ENCODE data around the gene KLK14. TPM values are rescaled to one million over a fixed set of nuclear protein-coding genes. Genes with fewer than 3 reads are reported as not detected.

Gene KLK14
- total RNA-seq, 5 donors from 2014 or later (not counting 1 experiment from before 2014, with no cell fraction given): 0.42 to 0.78 (median 0.70) TPM

- no peaks in the 10 kb centered on the region for H3K36me3 ChIP-seq (ENCODE audit: control insufficient read depth in 2 of 2, extremely low read depth in 1 of 2, insufficient read depth in 1 of 2, low read length in 1 of 2)
- DNase-seq (no peak), ATAC-seq (replicated peaks in 1 of 4) (no peak)
- no peaks in the 10 kb centered on the region for H3K27me3 ChIP-seq (replicated peaks in 1 of 2; ENCODE audit: control insufficient read depth in 2 of 2, extremely low read depth in 1 of 2, insufficient read depth in 2 of 2, low read length in 1 of 2)
- CTCF ChIA-PET: interaction anchor here in 1 of 2 donors (1.1 kb wide), 1 partner anchor 14 kb away, joined by 4 read pairs; no protein-coding TSS in a partner anchor
- H3K27me3 Mint-ChIP-seq: peaks cover 0 to 3% of the 10 kb centered on the region in 2 donors
- H3K9me3 Mint-ChIP-seq: no peaks in the 10 kb centered on the region
- H3K4me3 Mint-ChIP-seq: peak overlapping the region in 1 of 3 donors; percentile 77
- H3K4me3 ChIP-seq (ENCODE audit: control insufficient read depth in 1 of 2, extremely low read depth in 1 of 2, low read length in 1 of 2): no peak overlapping the region
- peak overlapping the region; percentile 75 to 97 for H3K27ac Mint-ChIP-seq
- no peak overlapping the region for H3K27ac ChIP-seq (ENCODE audit: low read length)
- no peaks in the 10 kb centered on the region for H3K9me3 ChIP-seq
- no peaks in the 10 kb centered on the region for H3K36me3 Mint-ChIP-seq
- peaks cover 74 to 75% (median 75%) of the 10 kb centered on the region in 3 donors for H3K4me1 Mint-ChIP-seq
- H3K4me1 ChIP-seq (ENCODE audit: control insufficient read depth in 1 of 2, extremely low read depth in 1 of 2, insufficient read depth in 2 of 2, low read length in 2 of 2): peaks cover 28 to 77% of the 10 kb centered on the region in 2 experiments
- POLR2A ChIA-PET: no interaction called here
- WGBS (ENCODE audit: insufficient coverage): 93% methylated on average over 3 of the region's 8 CpGs
Measured at GRCh38 chr19:51121257-51121656, 38.6 kb upstream of the KLK14 start.

GRCh38 chr19:51120160-51120559 lies 37.5 kb upstream of the KLK14 start:
- Mint-ChIP-seq H3K4me1 (peaks cover 75 to 78% (median 77%) of the 10 kb centered on the region in 3 donors), H3K4me3 (no peak overlapping the region), H3K9me3 (no peaks in the 10 kb centered on the region), H3K27ac (peak overlapping the region; percentile 67 to 69), H3K36me3 (no peaks in the 10 kb centered on the region), H3K27me3 (peaks cover 0 to 7% of the 10 kb centered on the region in 2 donors)
- Histone ChIP-seq H3K27ac (ENCODE audit: low read length) (no peak overlapping the region), H3K36me3 (ENCODE audit: control insufficient read depth in 2 of 2, extremely low read depth in 1 of 2, insufficient read depth in 1 of 2, low read length in 1 of 2) (no peaks in the 10 kb centered on the region), H3K9me3 (no peaks in the 10 kb centered on the region), H3K27me3 (replicated peaks in 1 of 2; ENCODE audit: control insufficient read depth in 2 of 2, extremely low read depth in 1 of 2, insufficient read depth in 2 of 2, low read length in 1 of 2) (peaks cover 0 to 2% of the 10 kb centered on the region in 2 experiments), H3K4me1 (ENCODE audit: control insufficient read depth in 1 of 2, extremely low read depth in 1 of 2, insufficient read depth in 2 of 2, low read length in 2 of 2) (peaks cover 25 to 77% of the 10 kb centered on the region in 2 experiments), H3K4me3 (ENCODE audit: control insufficient read depth in 1 of 2, extremely low read depth in 1 of 2, low read length in 1 of 2) (no peak overlapping the region)
- ChIA-PET POLR2A (no interaction called here), CTCF (interaction anchor here in 1 of 2 donors (1.1 kb wide), 1 partner anchor 15 kb away, joined by 4 read pairs; no protein-coding TSS in a partner anchor)
- ATAC-seq (replicated peaks in 1 of 4) (no peak), DNase-seq (no peak)
- WGBS (ENCODE audit: insufficient coverage): 100% methylated on average over 3 of the region's 6 CpGs

- peaks cover 69 to 78% (median 77%) of the 10 kb centered on the region in 3 donors for H3K4me1 Mint-ChIP-seq
- no peak for ATAC-seq (replicated peaks in 1 of 4)
Measured at GRCh38 chr19:51119611-51120010, 36.9 kb upstream of the KLK14 start.

GRCh38 chr19:51119101-51119500 lies 36.4 kb upstream of the KLK14 start:
- no peak overlapping the region for H3K4me3 ChIP-seq (ENCODE audit: control insufficient read depth in 1 of 2, extremely low read depth in 1 of 2, low read length in 1 of 2)
- Mint-ChIP-seq H3K4me1 (peaks cover 64 to 78% (median 77%) of the 10 kb centered on the region in 3 donors), H3K36me3 (no peaks in the 10 kb centered on the region), H3K4me3 (no peak overlapping the region), H3K9me3 (no peaks in the 10 kb centered on the region), H3K27ac (peak overlapping the region; percentile 77 to 79), H3K27me3 (peaks cover 0 to 7% of the 10 kb centered on the region in 2 donors)
- WGBS (ENCODE audit: insufficient coverage): 95% methylated on average over 2 of the region's 4 CpGs
- DNase-seq (no peak), ATAC-seq (replicated peaks in 1 of 4) (no peak)
- H3K27ac ChIP-seq (ENCODE audit: low read length): no peak overlapping the region
- peaks cover 19 to 76% of the 10 kb centered on the region in 2 experiments for H3K4me1 ChIP-seq (ENCODE audit: control insufficient read depth in 1 of 2, extremely low read depth in 1 of 2, insufficient read depth in 2 of 2, low read length in 2 of 2)
- no peaks in the 10 kb centered on the region for H3K9me3 ChIP-seq
- ChIA-PET CTCF (interaction anchor here in 1 of 2 donors (0.6 kb wide), 1 partner anchor 1207 kb away, joined by 3 read pairs; no protein-coding TSS in a partner anchor), POLR2A (no interaction called here)
- peaks cover 0 to 2% of the 10 kb centered on the region in 2 experiments for H3K27me3 ChIP-seq (replicated peaks in 1 of 2; ENCODE audit: control insufficient read depth in 2 of 2, extremely low read depth in 1 of 2, insufficient read depth in 2 of 2, low read length in 1 of 2)
- H3K36me3 ChIP-seq (ENCODE audit: control insufficient read depth in 2 of 2, extremely low read depth in 1 of 2, insufficient read depth in 1 of 2, low read length in 1 of 2): no peaks in the 10 kb centered on the region

More at GRCh38 chr19:51119611-51120010, 36.9 kb upstream of the KLK14 start:
- ChIA-PET CTCF (no interaction called here), POLR2A (no interaction called here)
- peaks cover 0 to 2% of the 10 kb centered on the region in 2 experiments for H3K27me3 ChIP-seq (replicated peaks in 1 of 2; ENCODE audit: control insufficient read depth in 2 of 2, extremely low read depth in 1 of 2, insufficient read depth in 2 of 2, low read length in 1 of 2)
- no peaks in the 10 kb centered on the region for H3K9me3 ChIP-seq
- no peak for DNase-seq
- no peaks in the 10 kb centered on the region for H3K36me3 ChIP-seq (ENCODE audit: control insufficient read depth in 2 of 2, extremely low read depth in 1 of 2, insufficient read depth in 1 of 2, low read length in 1 of 2)
- H3K36me3 Mint-ChIP-seq: no peaks in the 10 kb centered on the region
- no peak overlapping the region for H3K27ac ChIP-seq (ENCODE audit: low read length)
- H3K9me3 Mint-ChIP-seq: no peaks in the 10 kb centered on the region
- peaks cover 21 to 77% of the 10 kb centered on the region in 2 experiments for H3K4me1 ChIP-seq (ENCODE audit: control insufficient read depth in 1 of 2, extremely low read depth in 1 of 2, insufficient read depth in 2 of 2, low read length in 2 of 2)
- no peak overlapping the region for H3K4me3 Mint-ChIP-seq
- 62% methylated on average over 5 of the region's 6 CpGs for WGBS (ENCODE audit: insufficient coverage)
- H3K4me3 ChIP-seq (ENCODE audit: control insufficient read depth in 1 of 2, extremely low read depth in 1 of 2, low read length in 1 of 2): no peak overlapping the region
- peaks cover 0 to 7% of the 10 kb centered on the region in 2 donors for H3K27me3 Mint-ChIP-seq
- H3K27ac Mint-ChIP-seq: peak overlapping the region; percentile 67 to 69

GRCh38 chr19:51116736-51117286 lies 34.1 kb upstream of the KLK14 start:
- Histone ChIP-seq H3K4me3 (ENCODE audit: control insufficient read depth in 1 of 2, extremely low read depth in 1 of 2, low read length in 1 of 2) (no peak overlapping the region), H3K4me1 (ENCODE audit: control insufficient read depth in 1 of 2, extremely low read depth in 1 of 2, insufficient read depth in 2 of 2, low read length in 2 of 2) (peaks cover 5 to 64% of the 10 kb centered on the region in 2 experiments), H3K36me3 (ENCODE audit: control insufficient read depth in 2 of 2, extremely low read depth in 1 of 2, insufficient read depth in 1 of 2, low read length in 1 of 2) (no peaks in the 10 kb centered on the region), H3K27ac (ENCODE audit: low read length) (peak overlapping the region; percentile 20), H3K9me3 (no peaks in the 10 kb centered on the region), H3K27me3 (replicated peaks in 1 of 2; ENCODE audit: control insufficient read depth in 2 of 2, extremely low read depth in 1 of 2, insufficient read depth in 2 of 2, low read length in 1 of 2) (peaks cover 0 to 2% of the 10 kb centered on the region in 2 experiments)
- H3K36me3 Mint-ChIP-seq: no peaks in the 10 kb centered on the region
- ChIA-PET CTCF (no interaction called here), POLR2A (no interaction called here)
- H3K27me3 Mint-ChIP-seq: peaks cover 0 to 7% of the 10 kb centered on the region in 2 donors
- WGBS (ENCODE audit: insufficient coverage): 58% methylated on average over 3 of the region's 6 CpGs
- H3K4me3 Mint-ChIP-seq: peak overlapping the region in 2 of 3 donors; percentile 14 to 36
- ATAC-seq (replicated peaks in 1 of 4) (peak; percentile 55 to 80 (median 68)), DNase-seq (peak in 8 of 35 experiments; percentile 15 to 51 (median 39))
- H3K9me3 Mint-ChIP-seq: no peaks in the 10 kb centered on the region
- H3K4me1 Mint-ChIP-seq: peaks cover 41 to 59% (median 58%) of the 10 kb centered on the region in 3 donors
- H3K27ac Mint-ChIP-seq: peak overlapping the region; percentile 65 to 71

- Histone ChIP-seq H3K36me3 (ENCODE audit: control insufficient read depth in 2 of 2, extremely low read depth in 1 of 2, insufficient read depth in 1 of 2, low read length in 1 of 2) (no peaks in the 10 kb centered on the region), H3K27me3 (replicated peaks in 1 of 2; ENCODE audit: control insufficient read depth in 2 of 2, extremely low read depth in 1 of 2, insufficient read depth in 2 of 2, low read length in 1 of 2) (peaks cover 0 to 2% of the 10 kb centered on the region in 2 experiments), H3K4me3 (ENCODE audit: control insufficient read depth in 1 of 2, extremely low read depth in 1 of 2, low read length in 1 of 2) (no peak overlapping the region), H3K27ac (ENCODE audit: low read length) (peak overlapping the region; percentile 39), H3K9me3 (no peaks in the 10 kb centered on the region), H3K4me1 (ENCODE audit: control insufficient read depth in 1 of 2, extremely low read depth in 1 of 2, insufficient read depth in 2 of 2, low read length in 2 of 2) (peaks cover 5 to 43% of the 10 kb centered on the region in 2 experiments)
- ATAC-seq (replicated peaks in 1 of 4) (peak; percentile 43 to 84 (median 68)), DNase-seq (peak in 1 of 35 experiments; percentile 36)
- Mint-ChIP-seq H3K27ac (peak overlapping the region; percentile 46 to 83), H3K36me3 (no peaks in the 10 kb centered on the region), H3K4me3 (peak overlapping the region in 1 of 3 donors; percentile 43), H3K4me1 (peaks cover 25 to 49% (median 44%) of the 10 kb centered on the region in 3 donors), H3K9me3 (no peaks in the 10 kb centered on the region), H3K27me3 (peaks cover 0 to 7% of the 10 kb centered on the region in 2 donors)
- ChIA-PET POLR2A (no interaction called here), CTCF (no interaction called here)
- WGBS (ENCODE audit: insufficient coverage): no CpG with 5 or more reads among the region's 6 CpGs
Measured at GRCh38 chr19:51114087-51114729, 31.5 kb upstream of the KLK14 start.

All from T-cell (primary cell).